Measurements from ENCODE around the gene NEK6. TPM values are rescaled to one million over a fixed set of nuclear protein-coding genes. Genes with fewer than 3 reads are reported as not detected.

The NEK6 gene
- total RNA-seq, 2 donors from 2014 or later, result 50.7 to 77.7 TPM

DNA sequence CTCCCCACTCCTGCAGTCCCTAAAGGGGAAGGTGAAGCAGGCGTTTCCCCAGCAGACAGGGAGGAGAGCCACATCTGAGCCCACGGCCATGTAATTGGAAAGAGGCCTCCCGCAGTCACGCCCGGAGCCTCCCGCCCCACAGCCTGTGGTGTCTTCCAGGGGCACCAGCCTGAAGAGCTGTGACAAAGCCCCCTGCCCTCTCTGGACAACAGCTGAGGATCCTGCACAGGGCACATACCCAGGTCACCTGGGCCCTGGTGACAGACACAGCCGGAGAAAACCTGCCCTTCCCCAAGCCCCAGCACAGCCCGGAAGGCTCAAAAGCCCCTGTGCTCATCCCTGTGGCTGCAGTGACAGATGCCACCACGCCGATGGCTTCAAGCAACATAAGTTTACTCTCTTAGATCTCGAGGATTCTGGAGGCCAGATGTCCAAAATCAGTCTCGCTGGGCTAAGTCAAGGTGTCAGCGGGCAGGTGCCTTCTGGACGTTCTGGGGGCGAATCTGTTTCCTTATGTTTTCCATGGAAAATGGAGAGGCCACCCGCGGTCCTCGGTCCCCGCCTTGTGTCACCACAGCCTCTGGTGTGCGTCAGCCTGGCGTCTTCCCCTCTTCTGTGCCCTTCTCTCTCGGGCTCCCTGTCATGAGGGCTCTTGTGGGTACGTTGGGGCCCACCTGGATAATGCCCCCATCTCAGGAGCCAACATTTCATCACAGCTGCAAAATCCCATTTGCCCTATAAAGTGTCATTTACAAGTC, 86.0 kb downstream of the NEK6 start:
- intact Hi-C loops (cut with DNase I, micrococcal nuclease), result no loop called here
- ATAC-seq, result no peak
- no peak for DNase-seq

DNA sequence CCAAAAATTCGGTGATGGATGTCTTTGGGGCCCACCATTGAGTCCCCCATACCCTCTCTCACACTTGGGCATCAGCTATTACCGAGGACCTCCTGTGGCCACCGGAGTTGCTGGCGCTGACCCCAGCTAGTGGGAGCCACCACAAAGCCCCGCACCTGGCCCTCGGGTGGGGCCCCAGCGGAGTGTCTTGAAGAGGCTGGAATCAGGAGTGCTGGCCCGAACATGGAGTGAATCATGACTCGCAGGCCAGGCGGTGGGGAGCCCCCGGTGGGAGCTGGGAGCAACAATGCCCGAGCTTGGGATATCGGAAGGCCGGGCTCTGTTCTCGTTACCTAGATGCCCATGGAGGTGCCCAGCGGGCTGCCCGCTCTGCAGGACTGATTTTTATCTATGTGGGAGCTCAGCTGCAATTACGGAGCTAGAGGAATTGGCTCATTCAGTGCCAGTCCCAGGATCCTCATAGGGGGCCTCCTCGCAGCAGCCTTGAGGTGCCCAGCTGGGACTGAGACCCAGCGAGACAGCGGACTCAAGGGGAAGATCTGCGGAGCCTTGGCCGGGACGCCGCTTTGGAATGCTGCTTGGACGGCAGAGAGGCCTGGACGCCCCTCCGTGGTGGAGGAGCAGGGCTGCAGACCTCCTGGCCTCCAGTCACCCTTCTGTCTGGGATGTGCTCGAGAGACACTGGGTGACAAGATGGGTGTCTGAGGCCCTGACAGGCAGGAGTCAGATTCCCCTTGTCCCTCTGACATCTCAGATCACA, 86.7 kb downstream of the NEK6 start:
- intact Hi-C loops (cut with DNase I, micrococcal nuclease), result no loop called here
- ATAC-seq (no peak), DNase-seq (no peak)

DNA sequence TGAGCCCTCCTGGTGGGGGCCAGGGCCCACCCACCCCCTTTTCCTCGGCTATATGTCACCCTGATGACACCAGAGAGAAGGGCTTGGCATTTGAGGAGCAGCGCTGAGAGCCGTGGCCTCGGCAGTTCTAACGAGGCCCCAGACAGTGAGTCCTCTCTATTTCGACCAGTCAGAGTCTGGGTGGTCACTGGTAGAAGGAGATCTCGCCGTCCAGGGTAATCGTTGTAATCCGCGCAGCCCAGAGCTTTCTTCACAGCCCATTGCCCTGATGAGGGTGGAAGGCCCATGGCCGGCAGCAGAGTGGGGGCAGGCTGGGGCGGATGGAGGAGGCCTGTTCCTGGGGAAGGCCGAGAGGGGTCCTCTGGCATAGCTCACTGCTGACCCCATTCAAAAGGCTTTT, 87.3 kb downstream of the NEK6 start:
- intact Hi-C loops (cut with DNase I, micrococcal nuclease), result no loop called here
- no peak for DNase-seq
- no peak for ATAC-seq

DNA sequence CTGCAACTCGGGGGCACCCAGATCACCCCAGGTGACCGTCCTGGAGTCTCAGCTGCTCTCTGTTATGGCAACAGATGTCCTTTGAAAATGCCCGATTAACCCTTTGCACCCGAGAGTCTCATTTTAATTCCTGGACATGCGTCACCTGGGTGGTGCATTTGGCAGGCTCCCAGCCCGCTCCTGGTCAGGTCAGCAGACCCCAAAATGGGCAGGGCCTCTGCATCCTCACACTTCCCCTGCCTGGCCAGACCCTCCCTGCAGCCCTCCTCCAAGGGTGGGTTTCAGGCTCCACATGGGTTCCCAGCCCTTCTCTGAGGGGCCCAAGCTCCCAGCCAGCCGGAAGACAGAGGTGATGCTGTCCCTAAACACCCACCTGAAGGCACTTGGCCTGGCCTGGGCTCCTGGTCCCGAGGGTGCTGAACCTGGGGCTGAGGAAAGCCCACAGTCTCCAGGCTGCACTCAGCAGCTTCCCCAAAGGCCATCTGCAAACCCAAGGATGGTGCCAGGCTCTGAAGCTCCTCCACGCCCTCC, 88.1 kb downstream of the NEK6 start:
- no peak for DNase-seq
- intact Hi-C loops (cut with DNase I, micrococcal nuclease), result no loop called here
- no peak for ATAC-seq

DNA sequence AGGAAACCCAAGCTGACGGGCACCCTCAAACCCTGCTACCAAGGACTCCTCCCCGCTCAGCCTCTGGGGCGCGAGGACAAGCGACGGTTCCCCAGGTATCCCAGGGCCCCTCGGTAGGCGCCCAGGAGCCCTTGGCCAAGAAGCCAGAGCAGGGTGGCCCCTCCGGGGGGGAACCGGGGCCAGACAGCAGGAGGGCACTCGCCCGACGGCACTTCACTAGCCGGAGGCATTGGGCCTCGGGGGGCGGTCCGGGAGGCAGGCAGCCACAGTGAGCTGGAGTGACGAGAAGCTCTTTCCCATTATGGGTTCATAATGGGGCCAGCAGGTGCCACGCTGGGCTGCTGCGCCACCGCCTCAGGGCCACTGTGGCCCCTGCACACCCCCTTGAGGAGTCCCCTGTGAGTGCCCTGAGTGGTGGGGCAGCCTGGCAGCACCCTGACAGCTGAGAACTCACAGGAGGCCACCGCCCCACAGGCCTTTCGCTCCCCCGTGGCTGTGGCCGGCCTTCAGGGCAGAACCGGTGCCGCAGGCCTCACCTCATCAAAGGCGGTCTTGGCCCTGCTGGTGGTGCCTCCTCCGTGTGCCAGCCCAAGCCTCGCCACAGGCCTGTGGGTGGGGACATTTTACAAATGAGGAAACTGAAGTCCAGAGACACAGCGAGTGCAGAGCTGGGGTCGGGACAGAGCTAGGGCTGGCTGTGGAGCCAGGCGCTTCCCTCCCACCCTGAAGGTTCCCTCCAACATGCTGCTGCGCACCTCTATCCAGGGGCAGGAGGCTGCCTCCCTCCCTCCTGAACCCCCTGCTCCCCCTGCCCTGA, 88.8 kb downstream of the NEK6 start:
- no peak for ATAC-seq
- intact Hi-C loops (cut with DNase I, micrococcal nuclease), result no loop called here
- no peak for DNase-seq

DNA sequence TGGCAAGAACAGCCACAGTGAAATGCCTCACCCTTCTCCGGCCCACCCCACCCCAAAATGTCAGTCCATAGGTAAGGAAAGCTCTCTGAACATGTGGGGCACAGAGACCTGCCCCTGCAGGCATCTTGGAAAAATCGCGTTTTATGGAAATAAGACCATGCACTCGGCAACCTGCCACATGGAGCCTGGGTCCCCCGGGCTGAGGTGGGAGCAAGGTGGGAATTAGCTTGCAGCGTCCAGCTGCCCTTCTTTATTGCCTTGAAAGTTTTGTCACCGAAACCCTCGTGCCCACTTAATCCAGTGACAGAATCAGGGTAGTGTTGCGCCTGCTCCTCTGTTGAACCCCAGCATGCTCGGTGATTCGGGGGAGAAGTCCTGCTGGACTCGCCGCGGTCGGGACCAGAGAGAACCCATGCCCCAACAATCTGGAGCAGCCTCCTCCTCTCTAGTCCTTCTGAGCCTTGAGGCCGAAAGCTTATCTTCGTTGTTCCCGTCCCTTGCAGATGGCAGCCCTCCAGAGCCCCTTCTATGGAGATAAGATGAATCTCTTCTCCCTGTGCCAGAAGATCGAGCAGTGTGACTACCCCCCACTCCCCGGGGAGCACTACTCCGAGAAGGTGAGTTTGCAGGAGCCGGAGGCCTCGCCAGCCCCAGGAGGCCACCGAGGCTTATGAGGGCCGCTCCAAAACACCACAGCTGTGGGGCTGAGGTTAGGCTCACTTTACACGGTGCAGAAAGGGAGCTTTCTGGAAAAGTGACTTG, 89.6 kb downstream of the NEK6 start:
- ATAC-seq (no peak), DNase-seq (no peak)
- intact Hi-C loops (cut with DNase I, micrococcal nuclease), result no loop called here

DNA sequence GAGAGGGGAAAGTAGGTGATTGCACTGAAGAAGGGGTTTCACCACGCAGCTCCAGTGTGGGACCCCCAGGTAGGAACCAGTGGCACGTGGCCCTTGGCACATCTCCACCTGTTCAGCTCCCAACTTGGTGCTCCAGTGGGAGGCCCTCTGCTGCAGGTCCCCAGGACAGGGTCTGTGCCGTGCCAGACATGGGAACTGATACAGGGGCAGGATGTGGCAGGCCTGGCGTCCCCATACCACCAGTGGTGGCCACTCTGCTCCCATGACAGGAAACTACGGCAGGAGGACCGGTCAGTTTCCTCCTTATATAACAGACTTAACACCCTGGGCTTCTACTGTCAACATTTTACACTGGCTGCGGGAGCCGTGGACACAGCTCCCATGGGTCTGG, 90.2 kb downstream of the NEK6 start:
- intact Hi-C loops (cut with DNase I, micrococcal nuclease), result no loop called here
- ATAC-seq, result no peak

DNA sequence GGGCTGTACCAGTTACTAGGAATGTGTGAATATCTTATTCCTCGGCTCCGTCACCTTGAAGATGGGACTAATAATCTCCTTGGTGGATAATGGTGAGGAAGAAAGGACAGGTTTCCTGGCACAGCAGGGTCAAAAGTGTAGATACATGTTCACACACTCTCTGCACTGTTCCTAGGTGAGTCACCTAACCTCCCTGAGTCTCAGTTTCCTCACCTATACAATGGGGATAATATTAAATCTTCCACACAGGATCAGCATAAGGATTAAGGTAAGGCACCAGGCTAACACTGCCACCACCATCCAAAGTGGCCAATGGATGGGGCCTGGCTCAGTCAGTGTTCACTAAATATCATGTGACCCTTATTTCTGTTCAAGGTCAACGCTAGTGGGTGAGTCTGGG, 90.6 kb downstream of the NEK6 start:
- DNase-seq (no peak), ATAC-seq (no peak)
- intact Hi-C loops (cut with DNase I, micrococcal nuclease), result no loop called here

More for the DNA sequence above, 90.2 kb downstream of the NEK6 start:
- no peak for DNase-seq

DNA sequence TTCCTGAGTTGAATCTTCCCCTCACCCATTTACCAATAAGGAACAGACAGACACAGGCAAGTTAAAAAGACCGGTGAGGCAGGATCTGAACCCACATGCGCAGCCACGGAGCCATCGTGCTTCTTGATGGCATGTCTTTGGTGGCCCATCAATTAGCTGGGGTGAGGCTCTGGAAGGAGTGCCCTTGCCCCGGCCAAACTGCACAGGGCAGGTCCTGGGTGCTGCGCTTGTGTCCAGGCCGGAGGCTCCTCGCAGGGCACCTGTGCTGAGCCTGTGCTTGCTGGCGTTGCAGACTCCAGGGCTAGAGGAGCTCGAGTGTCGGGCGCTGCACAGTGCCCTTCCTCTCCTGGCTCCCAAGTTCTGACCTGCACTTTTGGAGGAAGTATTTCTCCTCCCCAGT, 91.1 kb downstream of the NEK6 start:
- ATAC-seq (no peak), DNase-seq (no peak)
- intact Hi-C loops (cut with DNase I, micrococcal nuclease), result no loop called here

DNA sequence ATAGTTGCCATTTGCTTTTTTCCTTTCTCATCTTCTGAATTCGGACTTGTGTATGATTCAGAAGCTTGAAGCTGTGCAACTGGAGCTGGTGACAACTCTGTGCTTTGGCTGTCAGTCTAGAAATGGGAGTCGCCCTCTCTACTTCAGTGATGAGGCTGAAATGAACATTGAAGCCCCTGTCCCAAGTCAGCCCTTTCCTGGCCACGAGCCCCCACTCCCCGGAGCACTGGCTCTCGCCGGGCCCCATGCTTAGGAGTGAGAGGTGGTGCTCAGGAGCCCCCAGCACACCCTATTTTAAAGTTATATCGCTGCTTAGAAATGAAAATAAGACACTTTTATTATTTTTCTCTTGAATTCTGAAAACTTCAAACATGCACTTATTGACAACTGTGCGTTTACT, 91.5 kb downstream of the NEK6 start:
- DNase-seq, result no peak
- no peak for ATAC-seq
- intact Hi-C loops (cut with DNase I, micrococcal nuclease), result no loop called here

DNA sequence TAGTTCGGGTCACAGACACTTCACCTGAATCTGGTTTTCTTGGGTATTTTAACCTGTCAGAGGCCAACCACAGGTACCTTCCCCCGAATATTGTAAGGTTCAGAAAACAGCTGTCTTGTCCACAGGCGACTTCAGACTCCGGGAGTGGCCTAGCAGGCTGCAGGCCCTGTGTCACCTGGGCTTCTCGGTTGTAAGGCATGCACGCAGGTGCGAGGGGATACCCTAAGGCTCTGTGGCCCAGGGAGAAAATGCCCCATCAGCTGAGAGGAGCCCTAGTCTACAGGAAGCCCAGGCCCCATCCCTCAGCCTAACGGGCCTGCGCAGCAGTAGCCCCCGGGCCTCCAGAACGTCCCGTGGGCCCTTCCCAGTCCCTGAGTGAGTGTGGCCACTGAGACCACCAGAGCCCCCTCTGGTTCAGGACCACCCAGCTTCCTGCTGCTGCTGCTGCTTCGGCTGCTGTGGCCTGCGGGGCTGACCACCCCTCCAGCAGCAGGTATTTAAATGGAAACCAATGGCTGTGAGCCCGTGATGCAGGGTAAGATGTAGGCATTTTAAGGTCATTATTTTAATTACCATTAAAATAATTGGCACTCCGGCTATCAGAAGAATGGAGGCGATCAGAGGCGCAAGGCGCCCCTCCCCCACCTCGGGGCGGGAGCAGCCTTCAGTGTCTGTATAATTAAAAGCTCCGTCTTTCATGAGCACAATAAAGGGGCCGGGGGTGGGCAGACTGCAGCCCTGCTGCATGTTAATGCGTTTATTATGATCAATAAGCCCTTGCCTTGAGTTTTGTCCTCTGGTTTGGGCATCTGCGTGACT, 92.1 kb downstream of the NEK6 start:
- intact Hi-C loops (cut with DNase I, micrococcal nuclease), result no loop called here
- ATAC-seq (no peak), DNase-seq (no peak)

DNA sequence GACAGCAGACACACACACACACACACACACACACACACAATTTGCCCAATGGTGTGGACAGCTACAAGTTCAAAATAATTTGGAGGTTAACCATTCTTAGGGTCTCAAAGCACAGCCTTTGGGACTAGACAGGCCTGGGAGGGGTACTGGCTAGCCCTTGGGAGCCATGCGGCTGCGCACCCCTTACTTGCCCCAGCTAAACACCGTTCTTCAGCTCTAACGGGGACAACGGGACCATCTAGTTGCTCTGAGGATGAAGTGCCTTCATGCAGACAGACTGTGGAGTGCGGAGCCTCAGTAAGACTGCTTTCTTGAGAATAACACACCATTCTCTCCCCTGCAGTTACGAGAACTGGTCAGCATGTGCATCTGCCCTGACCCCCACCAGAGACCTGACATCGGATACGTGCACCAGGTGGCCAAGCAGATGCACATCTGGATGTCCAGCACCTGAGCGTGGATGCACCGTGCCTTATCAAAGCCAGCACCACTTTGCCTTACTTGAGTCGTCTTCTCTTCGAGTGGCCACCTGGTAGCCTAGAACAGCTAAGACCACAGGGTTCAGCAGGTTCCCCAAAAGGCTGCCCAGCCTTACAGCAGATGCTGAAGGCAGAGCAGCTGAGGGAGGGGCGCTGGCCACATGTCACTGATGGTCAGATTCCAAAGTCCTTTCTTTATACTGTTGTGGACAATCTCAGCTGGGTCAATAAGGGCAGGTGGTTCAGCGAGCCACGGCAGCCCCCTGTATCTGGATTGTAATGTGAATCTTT, 92.9 kb downstream of the NEK6 start:
- DNase-seq, result no peak
- no peak for ATAC-seq
- intact Hi-C loops (cut with DNase I, micrococcal nuclease), result no loop called here

DNA sequence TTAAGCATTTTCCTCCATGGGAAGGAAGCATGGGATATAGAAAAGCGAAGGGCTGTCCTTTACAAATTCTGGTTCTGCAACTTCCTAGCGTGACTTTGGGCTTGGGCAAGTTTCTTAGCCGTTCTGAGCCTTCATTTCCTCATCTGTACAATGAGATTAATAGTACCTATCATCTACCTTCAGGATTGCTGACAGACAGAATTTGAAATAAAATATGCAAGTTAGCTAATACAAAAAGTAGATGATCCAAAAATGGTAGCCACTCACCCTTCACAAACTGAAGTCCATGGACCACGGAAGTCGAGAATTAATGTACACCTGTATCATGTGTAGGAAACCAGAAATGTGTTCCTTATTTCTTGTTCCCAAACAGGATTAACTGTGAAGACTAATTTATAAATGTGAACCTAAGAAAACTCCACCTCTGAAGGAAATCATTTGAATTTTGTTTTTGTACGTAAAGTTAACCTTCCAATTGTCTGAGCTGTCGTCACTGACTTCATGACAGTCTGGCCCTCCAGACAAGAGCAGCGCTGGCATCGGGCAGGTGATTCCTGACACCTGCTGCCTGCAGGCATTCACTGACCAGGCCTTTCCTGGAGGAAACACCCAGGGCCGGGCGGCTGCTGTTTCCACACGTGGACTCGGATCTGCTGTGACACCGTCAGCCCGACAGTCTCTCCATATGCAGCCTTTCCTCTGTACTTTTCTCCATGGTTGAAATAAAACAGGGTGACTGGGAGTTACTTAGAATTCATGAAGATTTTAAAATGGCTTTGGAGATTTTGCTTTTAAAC, 94.1 kb downstream of the NEK6 start:
- intact Hi-C loops (cut with DNase I, micrococcal nuclease), result no loop called here
- DNase-seq (no peak), ATAC-seq (no peak)

DNA sequence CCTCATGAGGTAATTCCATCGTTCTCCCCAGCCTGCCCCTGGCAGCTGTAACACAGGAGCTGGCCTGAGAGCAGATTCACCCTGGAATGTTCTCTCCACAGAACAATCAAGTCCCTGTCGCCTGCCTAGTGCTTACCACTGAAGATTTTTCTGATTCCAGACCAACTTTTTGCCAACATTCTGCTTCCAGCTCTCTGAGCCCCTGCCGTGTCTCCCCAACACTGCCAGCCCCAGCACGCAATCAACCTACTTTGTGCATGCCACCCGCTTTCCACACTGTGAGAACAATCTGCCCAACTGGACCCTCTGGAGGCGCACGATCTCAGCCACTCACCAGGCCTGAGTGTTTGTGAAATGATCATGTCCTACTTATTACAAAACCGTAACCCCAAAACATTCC, 94.9 kb downstream of the NEK6 start:
- ATAC-seq (no peak), DNase-seq (no peak)
- intact Hi-C loops (cut with DNase I, micrococcal nuclease), result no loop called here

DNA sequence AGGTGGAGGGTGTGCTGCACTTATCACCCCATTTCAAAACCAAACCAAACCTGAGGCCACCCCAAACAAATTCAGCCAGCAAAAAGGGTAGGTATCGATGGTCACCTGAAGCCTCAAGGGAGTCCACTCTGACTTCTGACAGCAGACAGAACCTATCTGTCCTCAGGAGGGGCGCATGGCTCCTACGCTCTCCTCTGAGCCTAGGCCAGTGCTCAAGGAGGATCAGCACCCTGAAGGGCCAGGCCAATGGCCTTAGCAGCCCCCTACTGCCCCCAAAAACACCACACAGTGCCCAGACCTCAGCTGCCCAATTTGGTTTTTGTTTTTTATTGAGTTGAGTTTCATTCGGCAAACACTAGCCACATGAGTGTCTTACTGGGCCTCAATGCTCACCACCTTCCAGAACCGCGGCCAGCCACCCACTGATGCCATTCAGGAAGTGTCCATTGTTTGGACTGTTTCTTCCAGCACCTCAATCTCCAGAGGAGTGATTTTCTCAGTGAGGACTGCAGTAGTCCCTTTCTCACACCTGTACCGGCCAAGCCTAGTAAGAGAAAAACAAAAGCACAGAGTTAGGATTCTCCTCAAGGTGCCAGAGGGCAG, 95.5 kb downstream of the NEK6 start:
- ATAC-seq, result no peak
- intact Hi-C loops (cut with DNase I, micrococcal nuclease), result no loop called here
- no peak for DNase-seq

DNA sequence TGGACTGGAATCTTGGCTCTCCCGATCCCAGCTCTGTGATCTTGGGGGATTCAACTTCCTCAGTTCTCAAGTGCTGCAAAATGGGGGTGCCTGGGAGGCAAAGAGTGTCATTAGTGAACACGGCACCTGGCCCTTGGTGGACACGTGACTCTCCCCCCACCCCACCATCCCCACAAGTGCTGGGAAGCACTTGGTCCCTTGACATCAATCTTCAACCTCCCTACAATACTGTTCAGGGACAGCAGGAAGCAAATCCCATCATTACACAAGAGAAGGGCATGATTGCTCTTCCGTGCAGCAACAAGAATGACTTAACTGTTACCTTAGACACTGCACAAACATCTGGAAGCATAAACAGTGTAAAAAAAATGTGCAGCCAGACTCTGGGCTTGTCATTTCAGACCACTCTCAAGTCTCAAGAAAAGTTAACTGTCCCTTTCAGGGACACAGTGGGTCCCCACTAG, 96.1 kb downstream of the NEK6 start:
- ATAC-seq (no peak), DNase-seq (no peak)
- intact Hi-C loops (cut with DNase I, micrococcal nuclease), result no loop called here

All from left colon (tissue), 2 donors.